Embryonic facial prominence (tissue), 1 donor: Measurements from ENCODE around the gene PLSCR5.

Experiments used
- DNase-seq: peaks from one replicate; pipeline ENCODE4 v3.0.0-alpha.2; 2016; ENCODE audit errors: extremely low spot score

PLSCR5 gene

GRCh38 chr3:146605106-146605505 is at the start of gene PLSCR5:
PLSCR5 (minus strand) TSS chr3:146605346; CDS start chr3:146605212, 134 bp downstream.
- DNase-seq, result no peak

- no peak for DNase-seq
These were observed 48.8 kb upstream of the PLSCR5 start for GRCh38 chr3:146653978-146654377.

DNA sequence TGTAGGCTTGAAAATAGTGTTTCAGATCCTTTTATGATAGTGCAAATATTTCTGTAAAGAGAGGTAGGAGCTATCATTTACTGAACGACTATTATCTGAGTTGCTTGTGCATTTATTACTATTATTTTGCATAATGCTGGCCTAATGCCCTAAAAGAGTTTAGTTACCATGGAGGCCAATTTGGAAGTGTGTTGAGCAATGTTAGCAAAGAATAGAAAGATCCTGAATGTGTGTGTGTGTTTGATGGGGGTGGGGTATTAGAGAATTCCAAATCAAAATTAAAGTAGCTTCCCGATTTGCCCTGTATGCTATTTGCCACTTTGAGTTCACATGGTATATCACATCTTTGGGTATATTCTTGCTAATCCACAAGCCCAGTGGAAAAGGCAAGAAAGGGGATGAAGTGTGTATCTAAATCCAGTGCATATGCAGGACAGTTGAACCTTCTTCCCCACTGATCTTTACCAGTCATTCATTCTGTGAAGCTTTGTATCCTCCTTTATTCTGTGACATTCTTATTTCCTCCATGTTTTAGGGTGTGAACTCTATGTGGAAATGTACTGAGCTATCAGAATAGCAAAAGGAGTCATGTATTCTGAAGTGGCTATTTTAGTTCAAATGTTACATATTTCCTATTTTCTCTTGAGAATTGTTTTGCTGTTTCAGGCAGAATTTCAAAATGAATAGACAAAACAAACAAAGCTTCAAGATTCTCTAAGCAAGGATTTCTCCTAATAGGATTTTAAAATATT is 45.7 kb upstream of the PLSCR5 start:
- no peak for DNase-seq

DNA sequence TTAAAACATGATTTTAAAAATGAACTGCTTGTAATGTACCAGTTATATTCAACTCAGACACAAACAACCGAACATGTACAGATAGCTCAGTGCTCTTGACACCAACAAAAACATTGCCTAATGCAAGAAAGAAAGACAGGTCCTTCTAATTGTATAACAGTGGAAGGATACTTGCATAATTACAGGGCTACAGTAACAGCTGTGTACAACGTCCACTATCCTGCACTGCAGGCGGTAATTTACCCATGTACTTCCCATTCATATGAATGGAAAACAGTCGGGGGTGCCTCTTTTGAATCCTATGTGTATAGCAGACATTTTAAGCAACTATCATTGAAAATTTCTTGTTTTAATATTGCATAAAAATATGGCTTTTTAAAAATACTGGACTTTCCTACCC is 41.1 kb upstream of the PLSCR5 start:
- DNase-seq, result no peak

GRCh38 chr3:146640955-146641867 is 36.1 kb upstream of the PLSCR5 start:
- peak; percentile 44 for DNase-seq

- no peak for DNase-seq
These were observed 35.2 kb upstream of the PLSCR5 start for GRCh38 chr3:146640361-146640760.

GRCh38 chr3:146638718-146639117 is 33.6 kb upstream of the PLSCR5 start:
- no peak for DNase-seq

GRCh38 chr3:146637871-146638270 is 32.7 kb upstream of the PLSCR5 start:
- no peak for DNase-seq

- DNase-seq, result no peak
These were observed 31.7 kb upstream of the PLSCR5 start for GRCh38 chr3:146636881-146637280.

DNA sequence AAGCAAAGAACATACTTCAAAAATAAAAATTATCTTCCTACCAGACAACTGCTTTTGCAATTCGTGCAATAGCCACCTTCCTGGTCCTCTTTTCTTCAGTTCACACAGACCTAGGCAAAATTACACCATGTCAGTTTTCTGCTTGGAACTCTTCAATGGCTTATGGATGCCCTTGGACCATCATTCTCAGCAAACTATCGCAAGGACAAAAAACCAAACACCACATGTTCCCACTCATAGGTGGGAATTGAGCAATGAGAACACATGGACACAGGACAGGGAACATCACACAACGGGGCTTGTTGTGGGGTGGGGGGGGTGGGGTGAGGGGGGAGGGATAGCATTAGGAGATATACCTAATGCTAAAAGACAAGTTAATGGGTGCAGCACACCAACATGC is 29.2 kb upstream of the PLSCR5 start:
- DNase-seq, result no peak

GRCh38 chr3:146628671-146629070 is 23.5 kb upstream of the PLSCR5 start:
- no peak for DNase-seq

- no peak for DNase-seq
These were observed 21.4 kb upstream of the PLSCR5 start for GRCh38 chr3:146626403-146627122.

DNA sequence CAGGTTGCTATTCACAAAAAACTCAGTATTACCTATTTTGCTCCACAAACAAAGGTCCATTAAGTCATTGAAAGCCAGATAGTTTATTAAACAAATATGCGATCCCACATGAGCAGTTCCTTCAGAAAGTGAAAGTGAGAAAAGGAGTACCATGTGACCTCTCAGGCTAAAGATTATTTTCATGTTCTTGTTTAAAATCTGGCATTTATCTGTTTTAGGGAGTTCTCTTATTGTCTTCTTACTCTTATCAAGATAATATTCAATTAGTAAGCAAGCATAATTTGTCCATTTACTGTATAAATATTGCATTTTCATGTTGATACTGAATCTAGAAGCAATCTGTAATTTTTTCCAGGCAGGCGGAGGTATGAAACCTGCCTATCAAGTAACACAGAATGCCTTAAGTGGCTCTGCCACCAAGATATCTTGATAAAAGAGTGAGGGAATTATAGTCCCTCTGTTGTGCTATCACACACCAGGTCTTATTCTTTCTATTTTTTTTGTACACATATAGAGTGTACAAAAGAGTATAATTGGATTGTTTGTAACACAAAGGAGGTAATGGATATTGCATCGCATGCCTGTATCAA is 20.1 kb upstream of the PLSCR5 start:
- DNase-seq, result no peak

- no peak for DNase-seq
These were observed 16.6 kb upstream of the PLSCR5 start for GRCh38 chr3:146621723-146622122.

DNA sequence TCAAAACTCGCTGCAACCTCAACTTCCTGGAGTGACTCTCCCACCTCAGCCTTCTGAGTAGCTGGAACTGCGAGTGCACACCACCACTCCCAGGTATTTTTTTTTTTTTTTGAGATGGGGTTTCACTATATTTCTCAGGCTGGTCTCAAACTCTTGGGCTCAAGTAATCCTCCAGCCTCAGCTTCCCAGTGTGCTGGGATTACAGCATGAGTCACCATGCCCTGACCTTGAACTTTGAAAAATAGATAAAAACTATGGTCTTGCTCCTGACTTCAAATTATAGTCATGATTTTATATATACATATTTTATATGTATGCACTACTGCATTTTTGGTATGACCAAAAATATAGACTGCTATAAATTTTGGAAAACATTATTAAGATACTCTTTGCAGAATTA is 6.9 kb upstream of the PLSCR5 start:
- no peak for DNase-seq

GRCh38 chr3:146611096-146611495 is 6.0 kb upstream of the PLSCR5 start:
- no peak for DNase-seq

DNA sequence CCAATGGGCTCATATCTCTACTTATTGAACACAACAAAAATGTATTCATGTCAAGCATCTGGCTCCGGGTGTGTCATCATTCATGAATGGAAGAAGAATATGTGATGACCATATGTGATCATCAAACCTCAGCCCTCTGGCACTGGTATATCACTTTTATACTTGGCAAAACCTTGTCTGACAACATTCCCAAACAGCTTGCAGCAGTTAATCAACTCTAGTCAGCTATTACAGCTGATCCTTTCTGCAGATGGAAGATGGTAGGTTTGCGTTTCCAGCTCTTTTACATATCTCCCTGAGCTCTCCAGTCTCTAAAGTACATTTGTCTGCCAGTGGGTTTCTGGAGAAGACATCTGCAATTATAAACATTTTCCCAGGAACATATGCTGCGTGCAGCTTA is 6.6 kb downstream of the PLSCR5 start:
- DNase-seq, result no peak

DNA sequence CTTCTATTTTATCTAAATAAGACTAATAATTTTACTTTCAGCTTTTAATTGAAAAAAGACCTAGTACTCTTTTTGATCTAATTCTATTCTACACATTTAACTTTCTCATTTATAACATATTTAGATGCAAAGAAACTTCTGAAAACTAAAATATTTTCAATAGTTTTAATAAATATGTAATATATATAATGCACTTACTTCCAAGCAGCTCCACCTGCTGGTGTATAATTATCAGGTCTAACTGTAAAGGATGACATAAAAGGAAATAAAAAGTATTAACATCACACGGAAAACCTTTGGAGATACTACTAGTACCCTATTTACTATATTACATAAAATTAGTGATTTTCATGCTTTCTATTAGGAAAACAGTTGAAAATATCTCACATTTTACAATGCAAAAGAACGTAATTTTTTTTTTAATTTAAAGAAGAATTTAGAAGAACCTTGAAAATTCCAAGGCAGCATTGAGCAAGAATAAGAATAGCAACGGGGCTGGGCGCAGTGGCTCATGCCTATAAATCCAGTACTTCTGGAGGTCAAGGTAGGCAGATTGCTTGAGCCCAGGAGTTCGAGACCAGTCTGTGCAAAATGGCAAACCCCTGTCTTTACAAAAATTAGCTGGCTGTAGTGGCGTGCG is 10.2 kb downstream of the PLSCR5 start:
- DNase-seq, result no peak

GRCh38 chr3:146593776-146594175 is 11.4 kb downstream of the PLSCR5 start:
- no peak for DNase-seq

DNA sequence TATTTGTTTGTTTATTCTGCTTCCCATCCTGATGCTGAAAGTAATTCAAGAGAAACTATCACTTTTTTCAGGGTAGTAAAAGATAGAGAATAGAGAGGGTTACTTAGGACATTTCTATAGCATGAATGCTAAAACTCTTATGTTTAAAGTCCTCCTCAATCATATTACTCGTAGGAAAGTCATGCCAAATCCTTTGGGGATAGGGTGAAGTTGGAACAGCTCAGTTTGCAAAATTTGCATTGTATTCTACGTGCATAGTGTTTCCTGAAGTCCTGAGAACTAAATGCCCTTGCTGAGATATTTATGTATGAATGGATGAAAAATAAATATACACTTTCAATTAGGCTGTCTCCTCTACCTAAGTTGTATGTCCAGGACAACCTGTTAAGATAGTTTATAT is 14.6 kb downstream of the PLSCR5 start:
- DNase-seq, result no peak

- peak; percentile 16 for DNase-seq
These were observed 15.1 kb downstream of the PLSCR5 start for GRCh38 chr3:146589899-146590508.
